Smooth muscle cell (in vitro differentiated cells): ENCODE measurements around the gene VSIR. TPM values are rescaled to one million over a fixed set of nuclear protein-coding genes. Genes with fewer than 3 reads are reported as not detected.

ENCODE experiments used
- DNase-seq: peaks from one replicate; lab custom pipeline; 2025; ENCODE audit not compliant: unreplicated experiment; lab: John Stamatoyannopoulos, UW
- H2AFZ ChIP-seq: fragments of 200-600 bp; sonication (generic); 2 replicates; pipeline ENCODE4 v1.6.0; 2016; ENCODE audit warnings: antibody characterized with exemption, low read depth, mild to moderate bottlenecking
- H3F3A ChIP-seq: fragments of 200-600 bp; sonication (generic); 2 replicates; pipeline ENCODE4 v1.6.0; 2017; ENCODE audit warnings: antibody characterized with exemption, low read depth
- H3K27ac ChIP-seq: fragments of 200-600 bp; sonication (generic); 2 replicates; pipeline ENCODE4 v1.5.1; 2016; ENCODE audit warnings: low read depth, mild to moderate bottlenecking
- H3K27me3 ChIP-seq: fragments of 200-600 bp; sonication (generic); 2 replicates; pipeline ENCODE4 v1.6.1; 2016; ENCODE audit warnings: low read depth, mild to moderate bottlenecking
- H3K36me3 ChIP-seq: fragments of 200-600 bp; sonication (generic); 2 replicates; pipeline ENCODE4 v1.5.1; 2016; ENCODE audit warnings: low read depth
- H3K4me1 ChIP-seq: fragments of 200-600 bp; sonication (generic); 2 replicates; pipeline ENCODE4 v1.5.1; 2016; ENCODE audit warnings: low read depth
- H3K4me2 ChIP-seq: fragments of 200-600 bp; sonication (generic); 2 replicates; pipeline ENCODE4 v1.6.0; 2016; ENCODE audit warnings: mild to moderate bottlenecking
- H3K4me3 ChIP-seq: fragments of 200-600 bp; sonication (generic); 2 replicates; pipeline ENCODE4 v1.5.1; 2016; ENCODE audit warnings: mild to moderate bottlenecking
- H3K79me2 ChIP-seq: fragments of 200-600 bp; sonication (generic); 2 replicates; pipeline ENCODE4 v1.6.0; 2016; ENCODE audit warnings: low read depth, mild to moderate bottlenecking
- H3K9ac ChIP-seq: fragments of 200-600 bp; sonication (generic); 2 replicates; pipeline ENCODE4 v1.6.0; 2016; ENCODE audit warnings: low read depth
- H3K9me3 ChIP-seq: fragments of 200-600 bp; sonication (generic); replicated peaks from 2 replicates; pipeline ENCODE4 v1.5.1; 2016; ENCODE audit warnings: low read depth
- H4K20me1 ChIP-seq: fragments of 200-600 bp; sonication (generic); 2 replicates; pipeline ENCODE4 v1.6.0; 2016; ENCODE audit warnings: low read depth
- WGBS: methylation state at CpG from one replicate; pipeline ENCODE4 v1.1.7; 2016; ENCODE audit warnings: low lambda C conversion rate; 5-methylcytosine and 5-hydroxymethylcytosine counted together
- microRNA-seq: library from miRNA; unstranded; fragments of <30 nt; microRNA quantifications from one replicate; pipeline ENCODE4, GENCODE V29; 2016; ENCODE audit warnings: borderline number of aligned reads
- polyA plus RNA-seq: library from polyadenylated mRNA; unstranded; fragments of >200 nt; fragmentation: Nextera tagmentation; extraction: Ambion mirVana; gene quantifications from 2 replicates; pipeline ENCODE4 v1.2.1, GENCODE V29; 2016
- small RNA-seq: library from RNA; depleted of rRNA; stranded (forward); fragments of <200 nt; gene quantifications from one replicate; pipeline ENCODE3, GENCODE V24; 2014
- total RNA-seq: library from RNA; depleted of rRNA; stranded (reverse); fragments of >200 nt; gene quantifications from 2 replicates; pipeline ENCODE4 v1.2.3, GENCODE V29; 2014
- TF ChIP-seq, protein P1 (sequence below): fragments of 200-600 bp; sonication (generic); IDR thresholded peaks from 2 replicates; pipeline ENCODE4 v1.5.1; 2017; ENCODE audit warnings: borderline replicate concordance, mild to moderate bottlenecking, antibody characterized with exemption; ENCODE audit not compliant: insufficient read depth, poor library complexity, severe bottlenecking

Gene VSIR
- total and polyA plus RNA-seq, 2 experiments from 2014 or later = 3.6 TPM

DNA sequence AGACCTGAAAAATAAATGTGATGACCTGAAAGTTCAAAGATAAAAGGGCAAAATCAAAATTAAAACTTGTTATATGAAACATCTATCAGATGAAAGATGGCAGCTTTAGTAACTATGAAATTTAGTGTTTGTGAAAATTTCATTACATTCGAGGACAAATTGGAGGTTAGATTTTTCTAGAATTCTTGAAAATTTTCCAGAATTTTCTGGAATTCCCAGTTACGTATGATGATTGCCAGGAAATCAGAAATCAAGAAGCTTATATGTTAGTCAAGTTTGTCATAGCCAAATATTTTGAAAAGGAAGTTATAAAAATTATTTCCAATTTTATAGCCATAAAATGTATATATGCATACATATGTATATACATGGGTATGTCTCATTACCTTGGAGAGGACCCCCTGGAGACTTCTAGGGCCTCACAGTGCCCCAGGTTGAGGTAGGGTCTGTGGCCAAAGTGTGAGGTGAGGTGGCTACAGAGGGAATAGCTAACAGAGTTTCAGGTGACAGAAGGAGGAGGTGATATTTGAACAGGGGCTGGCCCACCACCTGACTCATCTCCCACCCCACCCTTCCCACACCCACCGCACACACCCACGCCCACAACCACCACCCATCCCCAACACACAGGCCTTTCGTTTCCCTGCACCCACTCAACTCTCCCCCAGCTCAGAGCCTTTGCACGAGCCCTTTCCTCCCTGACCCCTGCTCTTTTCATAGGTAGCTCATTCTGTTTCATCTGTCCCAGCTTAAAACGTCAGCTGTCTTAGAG lies 75.2 kb downstream of the VSIR start:
- Histone ChIP-seq H3K27me3 (peaks cover 12% of the 10 kb centered on the region), H2AFZ (no peak overlapping the region), H3K27ac (no peak overlapping the region), H3K9ac (no peak overlapping the region), H3K79me2 (no peaks in the 10 kb centered on the region), H4K20me1 (no peaks in the 10 kb centered on the region), H3K4me1 (no peaks in the 10 kb centered on the region), H3K4me2 (no peak overlapping the region), H3K4me3 (no peak overlapping the region), H3K36me3 (no peaks in the 10 kb centered on the region), H3F3A (no peaks in the 10 kb centered on the region), H3K9me3 (no peaks in the 10 kb centered on the region)
- TF ChIP-seq, protein P1, sequence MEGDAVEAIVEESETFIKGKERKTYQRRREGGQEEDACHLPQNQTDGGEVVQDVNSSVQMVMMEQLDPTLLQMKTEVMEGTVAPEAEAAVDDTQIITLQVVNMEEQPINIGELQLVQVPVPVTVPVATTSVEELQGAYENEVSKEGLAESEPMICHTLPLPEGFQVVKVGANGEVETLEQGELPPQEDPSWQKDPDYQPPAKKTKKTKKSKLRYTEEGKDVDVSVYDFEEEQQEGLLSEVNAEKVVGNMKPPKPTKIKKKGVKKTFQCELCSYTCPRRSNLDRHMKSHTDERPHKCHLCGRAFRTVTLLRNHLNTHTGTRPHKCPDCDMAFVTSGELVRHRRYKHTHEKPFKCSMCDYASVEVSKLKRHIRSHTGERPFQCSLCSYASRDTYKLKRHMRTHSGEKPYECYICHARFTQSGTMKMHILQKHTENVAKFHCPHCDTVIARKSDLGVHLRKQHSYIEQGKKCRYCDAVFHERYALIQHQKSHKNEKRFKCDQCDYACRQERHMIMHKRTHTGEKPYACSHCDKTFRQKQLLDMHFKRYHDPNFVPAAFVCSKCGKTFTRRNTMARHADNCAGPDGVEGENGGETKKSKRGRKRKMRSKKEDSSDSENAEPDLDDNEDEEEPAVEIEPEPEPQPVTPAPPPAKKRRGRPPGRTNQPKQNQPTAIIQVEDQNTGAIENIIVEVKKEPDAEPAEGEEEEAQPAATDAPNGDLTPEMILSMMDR = no peak
- WGBS = 77% methylated on average over 7 of the region's 7 CpGs
- no peak for DNase-seq

Small RNAs within 50 kb of the gene (microRNA-seq; reads per million reads assigned to microRNA genes)
- gene MIR7152 = not detected

Small RNAs within 50 kb of the gene (small RNA-seq; reads per million reads assigned to genes)
- not detected for gene MIR7152

Other genes starting within 250 kb of the VSIR start
- gene C10orf105, start 53.7 kb downstream of the VSIR start, total RNA-seq = 0.09 TPM in 1 of 2 replicates, not detected in the other
- not detected in 2 replicates for gene C10orf105, start 53.7 kb downstream of the VSIR start, polyA plus RNA-seq
- gene PSAP, start 77.7 kb upstream of the VSIR start, total RNA-seq = 282 and 328 TPM in 2 replicates
- 486 and 500 TPM in 2 replicates for gene PSAP, start 77.7 kb upstream of the VSIR start, polyA plus RNA-seq
- gene CHST3, start 190.9 kb upstream of the VSIR start, total RNA-seq = 10.6 and 13.6 TPM in 2 replicates
- 7.0 and 8.5 TPM in 2 replicates for gene CHST3, start 190.9 kb upstream of the VSIR start, polyA plus RNA-seq